Activated CD8-positive, alpha-beta memory T cell treated with anti-CD3 and anti-CD28 coated beads, Interleukin-2, amount 10 ng/mL, durations not matched to agents 7 days and 5 days (primary cell): ENCODE data around the gene ASB5. TPM values are rescaled to one million over a fixed set of nuclear protein-coding genes. Genes with fewer than 3 reads are reported as not detected.

Experiments
- ATAC-seq: fragments of 150-1000 bp; cut with Tn5 transposase; one replicate; pipeline ENCODE4 v1.10.0; 2021; ENCODE audit warnings: moderate library complexity
- CTCF ChIA-PET: fragments of 350-600 bp; sonication (Branson Sonifier 250); formaldehyde crosslinking; loops from one replicate; lab custom pipeline; 2021; ENCODE audit warnings: antibody characterized with exemption; lab: Charles Lee
- DNase-seq: peaks from one replicate; pipeline ENCODE4 v3.0.0-alpha.2; 2020
- H3K27ac Mint-ChIP-seq: one replicate; pipeline ENCODE4 v1.8.0; 2021; ENCODE audit warnings: mild to moderate bottlenecking, mixed read lengths
- H3K27me3 Mint-ChIP-seq: one replicate; pipeline ENCODE4 v1.8.0; 2021; ENCODE audit warnings: mixed read lengths
- H3K36me3 Mint-ChIP-seq: one replicate; pipeline ENCODE4 v1.8.0; 2021; ENCODE audit warnings: mild to moderate bottlenecking, mixed read lengths
- H3K4me1 Mint-ChIP-seq: one replicate; pipeline ENCODE4 v1.8.0; 2021; ENCODE audit warnings: mixed read lengths
- H3K4me3 Mint-ChIP-seq: one replicate; pipeline ENCODE4 v1.8.0; 2021; ENCODE audit warnings: mild to moderate bottlenecking, moderate library complexity, mixed read lengths
- H3K9me3 Mint-ChIP-seq: one replicate; pipeline ENCODE4 v1.8.0; 2022; ENCODE audit warnings: low read depth, mixed read lengths
- total RNA-seq, 2 experiments: library from RNA; stranded (reverse); gene quantifications; one replicate each; pipeline ENCODE4 v1.2.3, GENCODE V29; 2021

The ASB5 gene
- total RNA-seq, 2 experiments from 2014 or later = not detected

DNA sequence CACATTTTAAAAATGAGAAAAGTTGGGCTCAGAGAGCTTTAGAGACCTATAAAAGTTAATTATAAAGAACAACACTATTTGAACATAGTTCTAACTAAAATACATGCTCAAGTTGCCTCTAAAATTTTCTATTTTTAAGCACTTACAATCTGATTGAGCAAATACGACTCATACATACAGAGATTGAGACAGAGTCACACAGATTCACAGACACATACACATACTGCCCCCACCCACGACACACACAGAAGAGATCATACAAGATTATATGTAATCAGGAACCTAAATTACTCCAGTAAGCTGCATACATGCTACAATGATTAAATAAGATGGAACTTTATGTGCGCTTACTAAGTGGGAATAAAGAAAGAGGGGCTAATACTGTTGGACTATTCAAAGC lies 2.7 kb upstream of the ASB5 start:
- no peak overlapping the region for H3K4me3 Mint-ChIP-seq
- peaks cover 8% of the 10 kb centered on the region for H3K27me3 Mint-ChIP-seq
- H3K27ac Mint-ChIP-seq = no peak overlapping the region
- DNase-seq (no peak), ATAC-seq (no peak)
- H3K9me3 Mint-ChIP-seq = no peaks in the 10 kb centered on the region
- no peaks in the 10 kb centered on the region for H3K36me3 Mint-ChIP-seq
- CTCF ChIA-PET = no interaction called here
- H3K4me1 Mint-ChIP-seq = no peaks in the 10 kb centered on the region

DNA sequence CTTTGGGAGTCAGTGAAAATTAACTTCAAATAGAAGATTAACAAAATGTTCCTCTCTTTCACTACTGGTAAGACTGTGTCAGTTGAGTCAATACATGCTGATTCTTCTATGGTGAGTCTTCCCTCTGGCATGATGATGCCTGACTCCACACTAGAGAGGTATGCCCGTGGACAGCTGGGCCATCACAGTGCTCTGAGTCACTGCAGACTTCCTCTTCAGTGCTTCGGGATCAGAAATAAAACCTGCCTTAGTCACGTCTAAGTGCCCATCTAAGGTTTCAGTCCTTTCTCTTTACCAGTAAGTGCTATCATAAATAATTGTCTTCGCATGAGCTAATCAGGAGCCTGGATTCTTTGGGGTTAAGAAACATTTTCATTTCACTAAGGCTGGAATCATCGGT lies 1.6 kb upstream of the ASB5 start:
- H3K4me3 Mint-ChIP-seq = no peak overlapping the region
- ATAC-seq (no peak), DNase-seq (no peak)
- H3K4me1 Mint-ChIP-seq = no peaks in the 10 kb centered on the region
- no peak overlapping the region for H3K27ac Mint-ChIP-seq
- CTCF ChIA-PET = no interaction called here
- H3K27me3 Mint-ChIP-seq = peaks cover 8% of the 10 kb centered on the region
- H3K36me3 Mint-ChIP-seq = no peaks in the 10 kb centered on the region
- H3K9me3 Mint-ChIP-seq = no peaks in the 10 kb centered on the region

DNA sequence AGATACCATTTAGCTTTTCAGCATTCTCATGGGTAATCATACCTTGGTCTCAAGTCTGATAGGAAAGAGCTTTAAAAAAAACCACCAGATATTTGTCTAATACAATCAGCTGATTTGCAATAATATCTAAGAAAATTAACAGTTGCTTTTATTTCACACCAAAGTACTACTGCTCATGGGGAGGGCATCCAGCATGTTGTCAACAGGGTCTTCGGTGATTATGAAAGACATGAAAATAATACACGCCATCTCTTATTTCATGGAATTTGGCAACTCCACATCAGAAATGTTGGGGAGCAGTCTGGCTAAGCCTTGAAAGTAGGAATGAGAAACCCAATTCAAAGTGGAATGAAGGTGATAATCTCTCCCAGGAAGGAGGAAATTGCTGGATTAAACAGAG lies 3.0 kb downstream of the ASB5 start:
- CTCF ChIA-PET = no interaction called here
- no peaks in the 10 kb centered on the region for H3K4me1 Mint-ChIP-seq
- H3K36me3 Mint-ChIP-seq = no peaks in the 10 kb centered on the region
- DNase-seq (no peak), ATAC-seq (no peak)
- H3K27ac Mint-ChIP-seq = no peak overlapping the region
- no peak overlapping the region for H3K4me3 Mint-ChIP-seq
- no peaks in the 10 kb centered on the region for H3K9me3 Mint-ChIP-seq
- peaks cover 7% of the 10 kb centered on the region for H3K27me3 Mint-ChIP-seq

- DNase-seq = no peak
- Mint-ChIP-seq H3K9me3 (no peaks in the 10 kb centered on the region), H3K4me1 (no peaks in the 10 kb centered on the region), H3K27ac (no peak overlapping the region), H3K36me3 (no peaks in the 10 kb centered on the region), H3K27me3 (peaks cover 11% of the 10 kb centered on the region), H3K4me3 (no peak overlapping the region)
- CTCF ChIA-PET = no interaction called here
- ATAC-seq = no peak
Observed at GRCh38 chr4:176262243-176262642, 6.8 kb downstream of the ASB5 start.

GRCh38 chr4:176261481-176261880 lies 7.5 kb downstream of the ASB5 start:
- DNase-seq (no peak), ATAC-seq (no peak)
- no peaks in the 10 kb centered on the region for H3K36me3 Mint-ChIP-seq
- H3K4me1 Mint-ChIP-seq = no peaks in the 10 kb centered on the region
- CTCF ChIA-PET = no interaction called here
- H3K27ac Mint-ChIP-seq = no peak overlapping the region
- H3K4me3 Mint-ChIP-seq = no peak overlapping the region
- H3K27me3 Mint-ChIP-seq = peaks cover 11% of the 10 kb centered on the region
- no peaks in the 10 kb centered on the region for H3K9me3 Mint-ChIP-seq

GRCh38 chr4:176261018-176261417 lies 8.0 kb downstream of the ASB5 start:
- ATAC-seq = no peak
- no peak overlapping the region for H3K27ac Mint-ChIP-seq
- no peak overlapping the region for H3K4me3 Mint-ChIP-seq
- CTCF ChIA-PET = no interaction called here
- no peaks in the 10 kb centered on the region for H3K9me3 Mint-ChIP-seq
- H3K36me3 Mint-ChIP-seq = no peaks in the 10 kb centered on the region
- peaks cover 11% of the 10 kb centered on the region for H3K27me3 Mint-ChIP-seq
- no peak for DNase-seq
- no peaks in the 10 kb centered on the region for H3K4me1 Mint-ChIP-seq

GRCh38 chr4:176259330-176260090 lies 9.5 kb downstream of the ASB5 start:
- ATAC-seq = no peak

GRCh38 chr4:176258135-176258534 lies 10.9 kb downstream of the ASB5 start:
- no peak for DNase-seq
- no peak overlapping the region for H3K27ac Mint-ChIP-seq
- CTCF ChIA-PET = no interaction called here

More at GRCh38 chr4:176259330-176260090, 9.5 kb downstream of the ASB5 start:
- no peak overlapping the region for H3K4me3 Mint-ChIP-seq
- no peak overlapping the region for H3K27ac Mint-ChIP-seq
- no peaks in the 10 kb centered on the region for H3K9me3 Mint-ChIP-seq
- DNase-seq = no peak
- no peaks in the 10 kb centered on the region for H3K36me3 Mint-ChIP-seq
- peaks cover 11% of the 10 kb centered on the region for H3K27me3 Mint-ChIP-seq
- CTCF ChIA-PET = interaction anchor here (0.6 kb wide), 1 partner anchor 15 kb away, joined by 3 read pairs; no protein-coding TSS in a partner anchor
- no peaks in the 10 kb centered on the region for H3K4me1 Mint-ChIP-seq

DNA sequence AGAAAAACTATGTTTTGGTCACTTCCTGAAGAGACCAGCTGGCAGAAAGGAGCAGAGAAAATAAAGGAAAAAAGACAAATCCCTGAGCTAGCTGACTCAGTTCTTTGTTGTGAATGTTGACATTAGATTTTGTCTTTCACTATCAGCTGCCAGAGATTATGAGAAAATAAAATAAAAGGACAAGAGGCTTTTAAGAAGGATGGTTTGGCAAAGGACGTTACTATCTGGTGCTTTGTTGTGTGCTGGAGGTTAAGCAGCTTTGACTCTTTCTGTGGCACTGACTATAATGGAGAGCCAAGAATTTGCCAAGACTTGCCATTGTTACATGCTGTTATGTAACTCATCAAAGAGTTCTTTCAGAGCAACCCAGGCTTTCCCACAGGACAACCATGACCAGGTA lies 12.1 kb downstream of the ASB5 start:
- no peaks in the 10 kb centered on the region for H3K9me3 Mint-ChIP-seq
- H3K36me3 Mint-ChIP-seq = no peaks in the 10 kb centered on the region
- ATAC-seq (no peak), DNase-seq (no peak)
- H3K27me3 Mint-ChIP-seq = peaks cover 20% of the 10 kb centered on the region
- H3K4me1 Mint-ChIP-seq = no peaks in the 10 kb centered on the region
- H3K27ac Mint-ChIP-seq = no peak overlapping the region
- CTCF ChIA-PET = no interaction called here
- H3K4me3 Mint-ChIP-seq = no peak overlapping the region

More at GRCh38 chr4:176258135-176258534, 10.9 kb downstream of the ASB5 start:
- Mint-ChIP-seq H3K4me1 (no peaks in the 10 kb centered on the region), H3K9me3 (no peaks in the 10 kb centered on the region), H3K27me3 (peaks cover 15% of the 10 kb centered on the region), H3K4me3 (no peak overlapping the region), H3K36me3 (no peaks in the 10 kb centered on the region)
- no peak for ATAC-seq

DNA sequence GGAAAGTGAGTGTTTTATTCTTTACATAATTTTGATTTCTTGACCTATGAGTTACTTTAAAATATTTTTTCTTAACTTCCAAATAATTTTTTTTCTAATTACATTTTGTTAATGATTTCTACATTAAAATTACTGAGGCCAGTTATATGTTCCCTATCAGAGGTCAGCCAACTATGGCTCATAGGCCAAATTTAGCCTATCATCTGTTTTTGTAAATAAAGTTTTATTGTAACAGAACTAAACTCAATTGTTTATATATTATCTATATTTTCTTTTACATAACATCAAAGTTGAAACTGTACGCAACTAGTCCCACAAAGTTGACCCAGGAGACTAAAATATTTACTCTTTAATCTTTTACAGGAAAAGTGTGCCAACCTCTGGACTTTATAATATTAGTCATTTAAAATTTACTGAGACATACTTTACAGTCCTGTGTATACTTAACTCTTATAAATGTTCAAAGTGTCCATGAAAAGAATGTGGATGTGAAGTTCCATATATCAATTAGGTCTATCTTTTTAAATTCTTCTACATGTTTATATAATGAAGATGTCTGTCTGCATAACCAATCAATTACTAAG lies 26.2 kb downstream of the ASB5 start:
- DNase-seq (no peak), ATAC-seq (no peak)
- CTCF ChIA-PET = no interaction called here
- H3K9me3 Mint-ChIP-seq = no peaks in the 10 kb centered on the region
- H3K27me3 Mint-ChIP-seq = no peaks in the 10 kb centered on the region
- no peaks in the 10 kb centered on the region for H3K4me1 Mint-ChIP-seq
- no peak overlapping the region for H3K4me3 Mint-ChIP-seq
- no peaks in the 10 kb centered on the region for H3K36me3 Mint-ChIP-seq
- no peak overlapping the region for H3K27ac Mint-ChIP-seq

DNA sequence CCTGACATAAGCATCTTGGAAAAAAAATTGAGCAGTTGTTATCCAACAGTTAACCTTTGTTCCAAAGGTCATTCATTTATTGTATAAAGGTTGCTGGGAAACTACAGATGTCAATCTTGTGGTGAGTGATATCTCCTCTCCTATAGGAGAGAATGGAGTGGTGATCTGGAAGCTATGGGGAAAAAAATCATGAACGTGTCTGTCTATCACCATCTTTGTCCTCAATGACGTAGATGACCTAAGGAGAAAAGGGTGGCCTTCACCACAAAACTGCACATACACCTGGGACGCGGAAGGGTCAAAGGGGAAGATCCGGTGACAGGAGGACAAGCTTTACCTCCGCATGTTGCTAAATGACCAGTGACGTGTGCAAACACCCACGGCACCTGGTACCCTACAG lies 27.3 kb downstream of the ASB5 start:
- H3K27me3 Mint-ChIP-seq = peaks cover 2% of the 10 kb centered on the region
- no peak for DNase-seq
- no peak overlapping the region for H3K4me3 Mint-ChIP-seq
- H3K4me1 Mint-ChIP-seq = no peaks in the 10 kb centered on the region
- no peak for ATAC-seq
- no peaks in the 10 kb centered on the region for H3K9me3 Mint-ChIP-seq
- no peak overlapping the region for H3K27ac Mint-ChIP-seq
- H3K36me3 Mint-ChIP-seq = no peaks in the 10 kb centered on the region
- CTCF ChIA-PET = no interaction called here

DNA sequence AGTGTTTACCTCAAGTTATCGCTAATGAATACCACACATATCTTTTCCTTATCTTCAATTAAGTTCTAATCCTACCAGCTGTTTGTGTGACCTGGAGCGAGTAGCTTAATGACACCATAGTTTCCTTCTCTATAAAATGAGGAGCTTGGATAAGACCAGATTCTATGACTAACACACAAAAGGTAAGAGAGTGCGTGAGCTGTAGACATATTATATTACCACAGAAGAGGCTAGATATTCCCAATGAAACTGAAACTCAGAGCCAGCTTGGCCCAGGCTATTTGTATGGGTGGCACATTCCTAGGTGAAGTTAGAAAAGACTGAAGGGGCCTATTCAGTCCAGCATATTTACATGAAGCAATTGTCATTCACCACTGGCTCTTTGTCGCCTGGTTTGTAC lies 30.2 kb downstream of the ASB5 start:
- CTCF ChIA-PET = no interaction called here
- ATAC-seq (no peak), DNase-seq (no peak)
- H3K36me3 Mint-ChIP-seq = no peaks in the 10 kb centered on the region
- H3K9me3 Mint-ChIP-seq = no peaks in the 10 kb centered on the region
- H3K4me3 Mint-ChIP-seq = no peak overlapping the region
- peaks cover 5% of the 10 kb centered on the region for H3K27me3 Mint-ChIP-seq
- no peaks in the 10 kb centered on the region for H3K4me1 Mint-ChIP-seq
- no peak overlapping the region for H3K27ac Mint-ChIP-seq

DNA sequence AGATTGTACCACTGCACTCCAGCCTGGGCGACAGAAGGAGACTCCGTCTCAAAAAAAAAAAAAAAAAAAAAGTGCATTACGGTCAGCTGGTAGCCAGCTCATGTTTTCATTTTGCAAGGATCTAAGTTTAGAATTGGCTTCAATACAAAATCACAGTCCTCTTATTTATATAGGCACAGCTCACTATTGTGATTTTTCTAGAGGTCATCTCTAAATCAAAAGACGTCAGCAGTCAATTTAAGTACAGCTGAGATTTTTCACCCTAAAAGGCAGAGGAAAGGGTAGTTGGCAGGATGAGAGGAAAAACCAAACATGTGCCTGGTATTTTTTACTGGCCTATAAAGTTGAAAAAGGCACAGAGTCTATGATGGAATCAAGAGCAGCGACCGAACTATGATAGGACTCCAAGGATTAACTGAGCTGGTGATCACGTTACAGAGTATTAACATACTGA lies 30.8 kb downstream of the ASB5 start:
- DNase-seq (no peak), ATAC-seq (no peak)
- Mint-ChIP-seq H3K27me3 (peaks cover 10% of the 10 kb centered on the region), H3K4me3 (no peak overlapping the region), H3K9me3 (no peaks in the 10 kb centered on the region), H3K4me1 (no peaks in the 10 kb centered on the region), H3K27ac (no peak overlapping the region), H3K36me3 (no peaks in the 10 kb centered on the region)
- CTCF ChIA-PET = no interaction called here

GRCh38 chr4:176236946-176237345 lies 32.1 kb downstream of the ASB5 start:
- H3K9me3 Mint-ChIP-seq = no peaks in the 10 kb centered on the region
- no peak overlapping the region for H3K27ac Mint-ChIP-seq
- no peak for ATAC-seq
- H3K4me1 Mint-ChIP-seq = no peaks in the 10 kb centered on the region
- H3K27me3 Mint-ChIP-seq = peaks cover 14% of the 10 kb centered on the region
- H3K4me3 Mint-ChIP-seq = no peak overlapping the region
- DNase-seq = no peak
- no peaks in the 10 kb centered on the region for H3K36me3 Mint-ChIP-seq
- CTCF ChIA-PET = no interaction called here
